Loucy (cell line): ENCODE measurements around the gene FBXO42.

Experiments used
- H2AFZ ChIP-seq: fragments of 200-600 bp; sonication (generic); 2 replicates; pipeline ENCODE4 v1.6.0; 2016; ENCODE audit warnings: antibody characterized with exemption, mild to moderate bottlenecking, low read length, moderate library complexity
- H3F3A ChIP-seq: fragments of 200-600 bp; 2 replicates; pipeline ENCODE4 v1.6.0; 2016; ENCODE audit warnings: antibody characterized with exemption, low read depth, mild to moderate bottlenecking
- H3K27me3 ChIP-seq: fragments of 200-600 bp; sonication (generic); 2 replicates; pipeline ENCODE4 v1.6.1; 2014; ENCODE audit warnings: low read length, mild to moderate bottlenecking; ENCODE audit not compliant: insufficient read depth, poor library complexity, severe bottlenecking
- H3K36me3 ChIP-seq: fragments of 200-600 bp; sonication (generic); 2 replicates; pipeline ENCODE4 v1.6.1; 2016; ENCODE audit warnings: low read length; ENCODE audit not compliant: insufficient read depth
- H3K4me1 ChIP-seq: fragments of 200-600 bp; sonication (generic); 2 replicates; pipeline ENCODE4 v1.5.1; 2014; ENCODE audit warnings: low read length, mild to moderate bottlenecking; ENCODE audit not compliant: insufficient read depth, poor library complexity, severe bottlenecking
- H3K4me2 ChIP-seq: fragments of 200-600 bp; sonication (generic); 2 replicates; pipeline ENCODE4 v1.6.0; 2014; ENCODE audit warnings: antibody characterized with exemption, low read length, low read depth, mild to moderate bottlenecking; ENCODE audit not compliant: poor library complexity, severe bottlenecking
- H3K4me3 ChIP-seq: fragments of 200-600 bp; sonication (generic); 2 replicates; pipeline ENCODE4 v1.5.1; 2014; ENCODE audit warnings: low read length, mild to moderate bottlenecking, mixed read lengths; ENCODE audit not compliant: poor library complexity, severe bottlenecking
- H3K79me2 ChIP-seq: fragments of 200-600 bp; sonication (generic); 2 replicates; pipeline ENCODE4 v1.6.1; 2014; ENCODE audit warnings: low read length; ENCODE audit not compliant: insufficient read depth
- H3K9ac ChIP-seq: fragments of 200-600 bp; sonication (generic); 2 replicates; pipeline ENCODE4 v1.6.0; 2014; ENCODE audit warnings: mild to moderate bottlenecking, low read depth, low read length, moderate library complexity; ENCODE audit not compliant: poor library complexity, severe bottlenecking
- H3K9me2 ChIP-seq: fragments of 200-600 bp; sonication (generic); replicated peaks from 2 replicates; pipeline ENCODE4 v1.6.1; 2016; ENCODE audit warnings: low read depth, low read length, mixed read lengths
- H3K9me3 ChIP-seq: fragments of 200-600 bp; sonication (generic); 2 replicates; pipeline ENCODE4 v1.6.1; 2014; ENCODE audit warnings: mild to moderate bottlenecking, antibody characterized with exemption, low read length, low read depth; ENCODE audit not compliant: insufficient read depth
- H4K20me1 ChIP-seq: fragments of 200-600 bp; sonication (generic); 2 replicates; pipeline ENCODE4 v1.6.0; 2014; ENCODE audit warnings: antibody characterized with exemption, low read length, mild to moderate bottlenecking; ENCODE audit not compliant: insufficient read depth, poor library complexity, severe bottlenecking
- EZH2phosphoT487 ChIP-seq: fragments of 200-600 bp; IDR thresholded peaks from 2 replicates; pipeline ENCODE4 v1.6.1; 2018; ENCODE audit warnings: antibody characterized with exemption, mild to moderate bottlenecking, moderate library complexity, borderline replicate concordance
- TF ChIP-seq, protein P1 (sequence below): fragments of 200-600 bp; sonication (generic); conservative IDR thresholded peaks from 2 replicates; pipeline ENCODE4 v1.5.1; 2014; ENCODE audit warnings: mild to moderate bottlenecking, antibody characterized with exemption, low read length

The FBXO42 gene

DNA sequence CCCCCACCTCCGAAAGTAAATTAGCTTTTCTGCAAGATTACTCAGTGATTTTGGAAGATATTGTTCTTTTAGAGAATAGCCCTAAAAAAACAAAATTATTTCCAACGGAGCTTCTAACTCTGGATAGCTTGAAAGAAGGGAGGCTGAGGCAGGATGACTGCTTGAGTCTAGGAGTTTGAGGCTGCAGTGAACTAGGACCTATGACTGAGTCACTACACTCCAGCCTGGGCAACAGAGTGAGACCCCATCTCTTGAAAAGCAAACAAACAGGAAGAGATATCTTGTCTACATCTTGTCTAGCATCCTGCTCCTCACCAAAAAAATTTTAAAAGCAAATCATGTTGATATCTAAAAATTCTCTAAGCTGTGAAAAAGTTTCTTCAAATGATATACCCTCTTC lies 73.1 kb downstream of the FBXO42 start:
- Histone ChIP-seq H3K9me3 (no peaks in the 10 kb centered on the region), H4K20me1 (no peaks in the 10 kb centered on the region), H3K9me2 (no peaks in the 10 kb centered on the region), H3K9ac (no peak overlapping the region), H3K36me3 (peaks cover 26% of the 10 kb centered on the region; the same call in 1 of the 2 replicates), H3K4me1 (no peaks in the 10 kb centered on the region), H3F3A (no peaks in the 10 kb centered on the region), H3K4me3 (no peak overlapping the region), H3K27me3 (no peaks in the 10 kb centered on the region), H3K79me2 (no peaks in the 10 kb centered on the region; the same call in 1 of the 2 replicates), H3K4me2 (no peak overlapping the region), H2AFZ (no peak overlapping the region)
- TF ChIP-seq, protein P1, sequence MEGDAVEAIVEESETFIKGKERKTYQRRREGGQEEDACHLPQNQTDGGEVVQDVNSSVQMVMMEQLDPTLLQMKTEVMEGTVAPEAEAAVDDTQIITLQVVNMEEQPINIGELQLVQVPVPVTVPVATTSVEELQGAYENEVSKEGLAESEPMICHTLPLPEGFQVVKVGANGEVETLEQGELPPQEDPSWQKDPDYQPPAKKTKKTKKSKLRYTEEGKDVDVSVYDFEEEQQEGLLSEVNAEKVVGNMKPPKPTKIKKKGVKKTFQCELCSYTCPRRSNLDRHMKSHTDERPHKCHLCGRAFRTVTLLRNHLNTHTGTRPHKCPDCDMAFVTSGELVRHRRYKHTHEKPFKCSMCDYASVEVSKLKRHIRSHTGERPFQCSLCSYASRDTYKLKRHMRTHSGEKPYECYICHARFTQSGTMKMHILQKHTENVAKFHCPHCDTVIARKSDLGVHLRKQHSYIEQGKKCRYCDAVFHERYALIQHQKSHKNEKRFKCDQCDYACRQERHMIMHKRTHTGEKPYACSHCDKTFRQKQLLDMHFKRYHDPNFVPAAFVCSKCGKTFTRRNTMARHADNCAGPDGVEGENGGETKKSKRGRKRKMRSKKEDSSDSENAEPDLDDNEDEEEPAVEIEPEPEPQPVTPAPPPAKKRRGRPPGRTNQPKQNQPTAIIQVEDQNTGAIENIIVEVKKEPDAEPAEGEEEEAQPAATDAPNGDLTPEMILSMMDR = no peak
- TF ChIP-seq EZH2phosphoT487 = no peak

DNA sequence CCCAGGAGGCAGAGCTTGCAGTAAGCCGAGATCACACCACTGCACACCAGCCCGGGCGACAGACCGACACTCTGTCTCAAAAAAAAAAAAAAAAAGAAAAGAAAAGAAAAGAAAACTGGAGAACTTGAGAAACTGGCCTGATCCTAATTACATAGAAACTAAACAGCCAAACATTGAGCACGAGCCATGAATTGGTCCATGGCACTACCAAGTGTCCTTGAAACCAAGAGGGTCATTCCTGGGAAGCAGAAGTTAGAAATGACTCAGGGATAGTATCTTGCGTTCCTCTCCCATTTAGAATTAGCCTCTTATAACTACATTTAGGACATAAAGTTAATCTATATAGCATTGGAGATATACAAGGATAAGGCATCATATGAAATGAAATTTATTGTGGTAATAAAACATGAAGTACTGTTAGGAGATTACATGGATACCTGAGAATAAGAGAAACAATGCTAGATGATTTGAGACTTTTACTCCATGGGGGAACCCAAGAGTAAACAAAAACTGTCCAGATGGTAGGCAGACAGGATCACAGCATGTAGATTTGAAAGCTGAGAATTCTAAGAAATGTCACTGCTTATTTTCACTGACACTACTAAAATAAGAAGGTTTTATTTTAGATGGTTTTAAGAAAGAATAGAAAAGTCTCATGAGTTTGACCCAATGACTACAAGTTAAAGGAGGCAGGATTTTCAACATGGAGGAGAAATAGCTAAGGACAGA lies 75.8 kb downstream of the FBXO42 start:
- H4K20me1 ChIP-seq = no peaks in the 10 kb centered on the region
- H2AFZ ChIP-seq = no peak overlapping the region
- TF ChIP-seq, protein P1 = no peak
- TF ChIP-seq EZH2phosphoT487 = no peak

DNA sequence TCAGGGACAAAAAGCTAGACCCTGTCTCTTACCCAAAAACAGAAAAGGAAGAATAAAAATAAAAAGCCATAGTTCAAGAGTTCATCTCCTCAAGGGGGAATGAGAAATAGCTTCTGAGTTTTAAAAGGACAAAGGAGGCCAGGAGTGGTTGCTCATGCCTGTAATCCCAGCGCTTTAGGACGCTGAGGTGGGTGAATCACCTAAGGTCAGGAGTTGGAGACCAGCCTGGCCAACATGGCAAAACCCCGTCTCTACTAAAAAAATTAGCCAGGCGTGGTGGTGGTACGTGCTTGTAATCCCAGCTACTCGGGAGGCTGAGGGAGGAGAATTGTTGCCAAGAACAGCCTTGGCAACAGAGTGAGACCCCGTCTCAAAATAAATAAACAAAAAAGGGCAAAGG lies 76.7 kb downstream of the FBXO42 start:
- Histone ChIP-seq H3K9me3 (no peaks in the 10 kb centered on the region), H3K79me2 (peaks cover 16% of the 10 kb centered on the region; the same call in 1 of the 2 replicates), H3K4me3 (no peak overlapping the region), H3K9ac (no peak overlapping the region), H3K4me2 (no peak overlapping the region), H3K4me1 (no peaks in the 10 kb centered on the region), H3K27me3 (no peaks in the 10 kb centered on the region), H3K9me2 (no peaks in the 10 kb centered on the region), H2AFZ (no peak overlapping the region), H3K36me3 (peaks cover 24% of the 10 kb centered on the region; the same call in 1 of the 2 replicates), H4K20me1 (no peaks in the 10 kb centered on the region), H3F3A (no peaks in the 10 kb centered on the region)
- TF ChIP-seq, protein P1 = no peak
- TF ChIP-seq EZH2phosphoT487 = no peak

More for the DNA sequence above, 75.8 kb downstream of the FBXO42 start:
- no peaks in the 10 kb centered on the region for H3K9me2 ChIP-seq
- no peak overlapping the region for H3K4me2 ChIP-seq
- peaks cover 11% of the 10 kb centered on the region; the same call in 1 of the 2 replicates for H3K79me2 ChIP-seq
- no peak overlapping the region for H3K4me3 ChIP-seq
- no peaks in the 10 kb centered on the region for H3F3A ChIP-seq
- peaks cover 25% of the 10 kb centered on the region; the same call in 1 of the 2 replicates for H3K36me3 ChIP-seq
- no peaks in the 10 kb centered on the region for H3K9me3 ChIP-seq
- H3K9ac ChIP-seq = no peak overlapping the region
- H3K4me1 ChIP-seq = no peaks in the 10 kb centered on the region
- H3K27me3 ChIP-seq = no peaks in the 10 kb centered on the region
